Breast epithelium (tissue), 3 donors: Measurements from ENCODE around the gene ADAM11.

Experiments used
- CTCF ChIP-seq, 3 donors: fragments of 450-650 bp; IDR thresholded peaks; one replicate each; pipeline ENCODE4 v1.5.1; 2016 to 2017; ENCODE audit warnings: antibody characterized with exemption in 3 of 3, mild to moderate bottlenecking in 3 of 3, moderate library complexity in 3 of 3
- POLR2A ChIP-seq: fragments of 450-650 bp; IDR thresholded peaks from one replicate; pipeline ENCODE4 v1.6.1; 2016; ENCODE audit warnings: antibody characterized with exemption, mild to moderate bottlenecking, moderate library complexity
- POLR2AphosphoS5 ChIP-seq, 3 donors: sonication (generic); formaldehyde crosslinking; IDR thresholded peaks; one replicate each; pipeline ENCODE4 v1.6.1; 2017; ENCODE audit warnings: antibody characterized with exemption in 3 of 3

- no peak for TF ChIP-seq CTCF (IDR thresholded peaks at IDR 0.05)
- TF ChIP-seq POLR2A = no peak
- no peak for TF ChIP-seq POLR2AphosphoS5 (IDR thresholded peaks at IDR 0.05)
Observed at GRCh38 chr17:44759916-44760243, 1.1 kb downstream of the ADAM11 start.
